VCaP (cell line): ENCODE results near the gene TUBB1.

Source experiments
- H3K27ac ChIP-seq: fragments of 450-650 bp; 2 replicates; pipeline ENCODE4 v1.5.1; 2017
- CTCF ChIP-seq: fragments of 450-650 bp; conservative IDR thresholded peaks from 2 replicates; pipeline ENCODE4 v1.5.1; 2017; ENCODE audit warnings: mild to moderate bottlenecking, moderate library complexity

The TUBB1 gene

DNA sequence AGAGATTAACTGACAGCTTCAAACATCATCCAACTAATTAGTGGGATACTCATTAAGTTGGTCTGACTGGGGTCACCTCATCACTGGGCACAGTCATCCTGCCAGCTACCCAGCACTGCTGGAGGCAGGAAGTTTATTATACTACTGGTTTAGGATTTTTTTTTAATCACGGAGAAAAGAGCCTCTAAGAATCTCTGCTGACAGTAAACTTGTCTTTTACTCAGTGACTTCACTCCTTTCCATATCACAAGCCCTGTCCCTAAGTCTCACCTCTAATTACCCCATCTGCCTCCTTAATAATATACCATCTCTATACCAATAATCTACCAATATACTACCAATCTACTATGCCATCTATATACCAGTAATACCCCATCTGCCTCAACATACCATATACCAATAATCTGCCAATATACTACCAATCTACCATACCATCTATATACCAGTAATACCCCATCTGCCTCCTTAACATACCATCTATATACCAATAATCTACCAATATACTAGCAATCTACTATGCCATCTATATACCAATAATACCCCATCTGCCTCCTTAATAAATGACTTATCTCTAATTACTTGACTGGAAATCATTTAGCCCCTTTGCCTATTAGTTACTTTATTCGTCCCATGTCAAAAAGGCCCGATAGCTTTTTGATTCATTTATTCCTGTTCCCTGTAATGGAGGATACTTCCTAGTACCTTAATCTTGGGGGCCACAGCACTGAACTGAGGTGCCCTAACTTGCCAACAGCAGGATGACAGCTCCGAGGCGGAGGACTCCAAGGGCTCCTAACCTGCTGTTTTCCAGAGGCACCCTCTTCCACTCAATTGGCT, 7.9 kb downstream of the TUBB1 start:
- TF ChIP-seq CTCF = no peak
- no peak overlapping the region for H3K27ac ChIP-seq

DNA sequence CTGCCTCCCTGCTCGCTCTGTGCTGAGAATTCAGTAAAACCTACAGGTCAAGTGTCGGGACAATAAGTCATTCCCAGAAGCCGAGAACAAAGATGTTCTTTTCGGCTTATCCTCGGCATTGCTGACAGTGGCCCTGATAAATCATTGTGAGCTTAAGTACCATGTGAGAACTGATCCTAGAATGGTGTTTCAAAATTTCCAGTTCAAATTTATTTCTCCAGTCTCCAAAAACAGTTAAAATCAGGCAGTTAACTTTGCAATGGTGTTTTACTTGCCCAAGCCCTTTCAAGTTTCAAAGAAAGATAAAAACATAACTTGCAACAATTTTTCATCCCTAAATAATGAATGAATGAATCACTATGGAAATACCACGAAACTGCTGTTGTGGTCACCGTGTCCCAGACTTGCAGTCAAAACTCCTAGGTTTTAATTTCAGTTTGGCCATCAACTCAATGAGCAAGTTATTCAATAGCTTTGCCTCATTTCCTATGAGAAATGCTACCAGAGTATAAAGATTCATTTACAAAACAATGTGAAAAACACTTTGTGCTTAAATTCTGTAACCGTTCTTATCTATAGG, 8.6 kb downstream of the TUBB1 start:
- H3K27ac ChIP-seq = no peak overlapping the region
- TF ChIP-seq CTCF = no peak

- no peak for TF ChIP-seq CTCF
- peak overlapping the region; percentile 3; the same call in 1 of the 2 replicates for H3K27ac ChIP-seq
Measured at GRCh38 chr20:59028812-59029211, 9.6 kb downstream of the TUBB1 start.

DNA sequence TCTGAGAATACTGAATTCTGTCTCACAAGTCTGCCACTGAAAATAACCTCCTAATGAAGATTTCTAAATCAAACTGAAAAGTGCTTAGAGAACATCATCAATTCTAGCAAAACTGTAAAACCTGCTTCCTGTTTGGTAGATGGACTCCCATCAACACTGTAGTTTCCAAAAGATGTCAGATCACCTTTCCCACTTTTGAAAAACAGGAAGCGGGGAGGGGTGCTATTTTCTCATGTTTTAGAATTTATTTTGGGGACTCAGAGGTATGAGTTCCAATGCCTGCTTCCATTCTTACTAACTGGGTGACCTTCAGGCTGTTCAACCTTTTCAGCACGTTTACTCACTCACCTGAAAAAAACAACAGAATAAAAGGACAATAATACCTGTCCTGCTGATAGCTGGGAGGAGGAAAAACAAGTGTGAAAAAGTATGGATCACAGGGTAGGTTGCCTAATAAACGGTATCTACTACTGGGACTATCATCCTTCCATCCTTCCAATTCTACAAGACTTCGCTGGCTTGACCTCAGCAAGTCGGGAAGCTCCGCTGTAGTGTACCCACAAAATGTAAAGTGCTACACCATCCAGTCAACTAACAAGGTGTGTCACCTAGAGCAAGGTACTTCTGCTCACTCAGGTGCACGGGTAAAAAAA, 11.8 kb downstream of the TUBB1 start:
- peak overlapping the region; percentile 93 for H3K27ac ChIP-seq
- TF ChIP-seq CTCF = no peak

DNA sequence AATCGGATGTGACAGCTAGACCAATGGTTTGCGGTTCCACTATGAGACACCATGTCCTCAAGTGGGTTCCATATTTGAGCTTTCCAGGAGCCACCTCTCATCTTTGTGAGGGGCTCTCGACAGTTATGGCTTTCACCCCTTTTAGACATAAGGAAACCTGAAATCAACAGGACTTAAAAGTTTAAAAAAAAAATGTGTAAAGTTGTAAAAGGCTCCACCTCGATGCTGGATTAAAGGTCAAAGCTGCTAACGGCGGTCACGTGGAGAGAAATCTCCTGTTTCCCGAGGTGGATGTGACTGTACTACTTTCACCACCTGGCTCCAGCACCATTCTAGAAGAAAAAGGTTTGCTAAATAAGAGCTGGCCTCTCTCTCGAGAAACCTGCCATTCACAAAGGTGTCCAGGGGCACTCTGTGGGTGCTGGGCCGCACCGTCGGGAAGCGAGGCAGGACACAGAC, 12.4 kb downstream of the TUBB1 start:
- peak overlapping the region; percentile 93 for H3K27ac ChIP-seq
- TF ChIP-seq CTCF = no peak

- H3K27ac ChIP-seq = peak within 1 kb of the TSS; percentile 93
Measured at GRCh38 chr20:59032023-59032712, 12.9 kb downstream of the TUBB1 start, which contains the start of gene ATP5F1E. TSS of gene ATP5F1E (minus strand) at chr20:59032335. CDS start at chr20:59032251, 84 bp downstream.

More at GRCh38 chr20:59032023-59032712, 12.9 kb downstream of the TUBB1 start, which contains the start of gene ATP5F1E:
- no peak for TF ChIP-seq CTCF
